H1 (cell line): ENCODE results near the gene RIMBP2. TPM values are rescaled to one million over a fixed set of nuclear protein-coding genes. Genes with fewer than 3 reads are reported as not detected.

Experiments
- CHD1 ChIP-seq: IDR thresholded peaks from 2 replicates; pipeline ENCODE4 v1.6.1; 2012; ENCODE audit warnings: low read depth, low read length, improper control_type of control experiment
- CHD7 ChIP-seq: fragments of 300-600 bp; sonication (generic); IDR thresholded peaks from 2 replicates; pipeline ENCODE4 v1.7.1; 2012; ENCODE audit warnings: low read length, moderate library complexity, mild to moderate bottlenecking, inconsistent platforms; ENCODE audit not compliant: insufficient replicate concordance
- GTF2F1 ChIP-seq: IDR thresholded peaks from 2 replicates; pipeline ENCODE4 v1.6.1; 2012; ENCODE audit warnings: low read depth, low read length, improper control_type of control experiment, borderline replicate concordance
- HDAC2 ChIP-seq, 2 experiments: fragments of 300-600 bp in 1 of 2; sonication (generic) in 1 of 2; IDR thresholded peaks; 2 replicates each; pipeline ENCODE4 v1.6.1; 2011 to 2012; ENCODE audit warnings: low read depth in 2 of 2, low read length in 2 of 2, mild to moderate bottlenecking in 2 of 2, moderate library complexity in 2 of 2, borderline replicate concordance in 1 of 2, inconsistent platforms in 1 of 2
- PHF8 ChIP-seq: fragments of 200-600 bp; sonication (generic); conservative IDR thresholded peaks from 2 replicates; pipeline ENCODE4 v1.7.1; 2012; ENCODE audit warnings: low read depth, mild to moderate bottlenecking, inconsistent platforms, low read length, moderate library complexity
- POLR2AphosphoS5 ChIP-seq: IDR thresholded peaks from 2 replicates; pipeline ENCODE4 v1.6.1; 2011; ENCODE audit warnings: low read depth, low read length
- ZNF274 ChIP-seq: IDR thresholded peaks from 2 replicates; pipeline ENCODE4 v1.7.0; 2012; ENCODE audit warnings: low read length, borderline replicate concordance; ENCODE audit errors: extremely low read depth
- polyA plus RNA-seq, 7 experiments: library from polyadenylated mRNA; depleted of rRNA in 3 of 7; stranded (reverse) in 5 of 7; unstranded in 2 of 7; fragments of >200 nt in 5 of 7; fragments of 200-250 nt in 2 of 7; gene quantifications; 1 replicate in 5 of 7; 2 replicates in 1 of 7; 4 replicates in 1 of 7; pipeline versions ENCODE4 v1.2.1 to v1.2.3, GENCODE V29; 2011 to 2013; ENCODE audit warnings: missing spikeins in 2 of 7, mixed read lengths in 2 of 7
- total RNA-seq: library from RNA; stranded (reverse); fragmentation: NEBNext Ultra II Directional; extraction: Animal tissue kit (Norgen Biotek cat#: 25700); gene quantifications from 2 replicates; pipeline ENCODE4 v1.2.1, GENCODE V29; 2021

Gene RIMBP2
- total and polyA plus RNA-seq, 2 of the 8 experiments (the other 6 are each of a cell fraction or from before 2014, with no cell fraction given) = 0.18 to 0.65 TPM

DNA sequence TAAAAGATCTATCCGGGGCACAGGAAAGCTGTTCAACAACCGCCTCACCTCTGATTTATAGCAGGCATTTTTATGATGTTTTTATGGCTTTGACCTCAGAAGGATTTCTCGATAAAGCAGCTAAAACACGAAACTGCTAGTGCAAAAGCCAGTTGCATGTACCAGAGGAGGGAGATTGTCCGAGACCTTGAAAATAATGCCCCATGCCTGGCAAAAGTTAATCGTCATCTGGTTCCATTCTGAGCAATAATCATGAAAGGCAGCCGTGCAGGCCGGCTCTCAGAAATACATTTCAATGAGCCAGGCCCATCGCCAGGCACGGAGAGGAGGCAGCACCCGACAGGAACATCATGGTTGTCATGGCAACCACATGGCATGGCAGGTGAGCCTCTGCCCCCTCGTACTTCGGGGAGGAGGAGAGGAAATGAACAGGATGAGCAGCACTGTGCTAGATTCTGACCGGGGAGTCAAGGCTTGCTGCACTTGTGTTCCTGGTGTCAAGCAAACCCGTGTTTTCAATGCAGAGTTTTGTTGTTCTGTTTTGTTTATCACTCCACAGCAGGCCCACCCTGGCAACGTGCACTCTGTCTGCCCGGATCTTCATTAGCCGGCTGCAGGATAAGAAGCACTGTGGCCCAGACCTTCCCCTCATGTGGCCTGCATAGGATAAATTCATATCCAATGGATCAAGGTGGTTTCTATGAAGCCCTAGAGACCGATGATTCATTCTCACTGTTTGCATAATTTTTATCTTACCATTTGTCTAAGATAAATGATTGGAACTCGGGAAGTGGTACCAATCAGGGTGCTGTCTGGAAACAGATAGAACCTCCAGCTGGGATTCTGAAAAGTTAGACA is 160.2 kb downstream of the RIMBP2 start (continued):
- TF ChIP-seq CHD7 (no peak), PHF8 (no peak), GTF2F1 (no peak), HDAC2 (IDR thresholded peaks at IDR 0.05; ENCODE audit: borderline replicate concordance in 1 of 2, low read depth in 2 of 2, low read length in 2 of 2) (no peak), POLR2AphosphoS5 (no peak), ZNF274 (no peak), CHD1 (no peak)
- TF ChIP-seq, all 59 proteins: peak for 0
